Activated CD4-positive, CD25-positive, alpha-beta regulatory T cell treated with anti-CD3 and anti-CD28 coated beads, Interleukin-2, amount 50 U/mL, for 16 hours (primary cell): Measurements from ENCODE around the gene CPB2.

Experiments
- DNase-seq: peaks from one replicate; pipeline ENCODE4 v3.0.0-alpha.2; 2020; ENCODE audit warnings: low read depth, low spot score

The CPB2 gene

DNA sequence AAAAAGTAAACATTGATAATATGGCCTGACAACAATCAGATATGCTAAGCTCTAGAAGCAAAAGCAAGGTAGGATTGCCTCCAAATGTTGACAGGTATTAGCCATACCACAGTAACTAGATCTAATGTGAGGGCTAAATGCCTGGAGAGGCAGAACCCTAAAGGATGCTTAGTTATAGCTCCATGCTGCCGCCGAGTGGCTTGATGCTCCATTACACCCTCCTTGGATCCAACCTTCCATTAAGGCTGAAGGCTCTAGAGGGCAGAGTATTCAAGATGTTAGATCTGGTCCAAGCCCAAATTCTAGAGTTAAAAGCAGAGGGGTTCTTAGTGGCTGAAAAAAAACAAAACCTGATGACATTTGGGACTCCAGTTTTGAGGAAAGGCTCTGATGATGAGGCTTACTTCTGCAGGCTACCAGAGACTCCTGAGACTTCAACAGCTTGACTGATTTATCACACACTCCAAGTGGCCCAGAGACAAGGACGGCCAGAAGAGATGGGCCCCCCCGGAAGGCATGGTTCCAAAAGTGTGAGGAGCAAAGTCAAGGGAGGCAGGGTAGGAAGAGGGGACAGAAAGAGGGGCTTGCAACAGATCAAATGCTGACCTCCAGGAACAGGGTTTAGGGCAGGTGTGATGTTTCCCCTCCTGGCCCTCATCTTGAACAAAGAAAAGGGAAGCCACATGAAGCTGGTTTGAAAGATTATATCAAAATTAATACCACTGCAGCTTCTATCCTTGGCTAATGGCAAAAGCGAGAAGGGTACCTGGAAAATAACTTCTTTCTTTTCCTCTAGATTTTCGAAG lies 21.9 kb upstream of the CPB2 start:
- DNase-seq = peak; percentile 20

DNA sequence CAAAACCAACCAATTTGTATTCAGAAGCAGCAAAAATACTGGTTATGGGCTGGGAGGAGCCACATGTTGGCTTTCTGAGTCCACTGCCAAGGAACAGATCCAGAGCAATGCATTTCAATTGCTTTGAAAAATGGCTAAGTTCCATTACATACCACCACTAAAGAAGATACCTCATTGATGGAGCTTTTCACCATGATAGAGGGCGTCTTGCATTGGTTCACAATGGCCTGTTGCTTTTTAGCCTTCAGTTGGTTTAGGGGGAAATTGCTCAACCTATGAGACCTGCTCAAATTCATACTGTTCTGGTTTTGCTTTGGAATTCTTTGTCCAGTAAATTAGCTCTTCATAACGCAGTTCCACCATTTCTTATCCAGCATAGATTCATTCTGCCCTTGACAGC lies 21.2 kb upstream of the CPB2 start:
- DNase-seq = no peak

DNA sequence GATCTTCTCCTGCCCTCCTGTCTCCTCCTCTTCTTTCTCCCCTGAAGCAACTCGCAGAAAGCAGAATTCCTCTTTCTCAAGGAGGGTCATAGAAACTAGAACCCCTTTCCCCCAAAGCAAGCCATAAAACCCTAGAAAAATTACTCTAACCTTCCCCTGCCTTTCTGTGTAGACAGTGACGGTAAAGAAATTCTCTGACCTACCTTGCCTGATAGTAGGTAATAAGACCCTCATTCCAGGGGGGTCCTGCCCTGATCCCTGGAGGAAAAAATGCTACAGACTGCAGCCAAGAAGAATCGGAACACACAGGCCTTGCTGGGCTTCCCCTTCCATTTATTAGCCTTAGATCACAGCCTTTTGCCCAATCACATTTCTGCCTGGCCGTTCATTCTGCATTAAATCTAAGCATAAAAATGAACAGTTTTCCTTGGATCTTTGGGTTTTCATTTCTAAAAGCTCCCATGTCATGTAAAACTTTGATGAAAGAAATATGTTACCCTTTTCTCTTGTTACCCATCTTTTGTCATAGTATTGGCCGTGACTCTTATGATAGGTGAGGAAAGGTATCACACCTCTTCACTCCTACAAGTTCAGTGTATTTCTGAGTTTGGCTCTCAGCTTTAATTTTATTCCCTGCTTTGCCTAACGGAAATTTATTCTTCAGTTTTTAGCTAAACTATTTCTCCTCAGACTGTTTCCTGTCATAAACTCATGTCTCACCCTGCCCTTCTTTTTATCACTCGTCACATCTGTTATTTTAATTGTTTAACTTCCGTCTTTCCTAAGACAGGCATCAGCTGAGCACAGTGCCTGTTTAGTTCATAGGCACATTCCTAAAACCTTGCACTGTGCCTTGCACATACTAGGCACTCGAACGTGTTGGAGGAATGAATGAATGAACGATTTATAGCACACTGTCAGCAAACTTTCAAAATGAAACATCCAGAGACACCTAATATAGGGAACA lies 20.4 kb upstream of the CPB2 start:
- DNase-seq = no peak

DNA sequence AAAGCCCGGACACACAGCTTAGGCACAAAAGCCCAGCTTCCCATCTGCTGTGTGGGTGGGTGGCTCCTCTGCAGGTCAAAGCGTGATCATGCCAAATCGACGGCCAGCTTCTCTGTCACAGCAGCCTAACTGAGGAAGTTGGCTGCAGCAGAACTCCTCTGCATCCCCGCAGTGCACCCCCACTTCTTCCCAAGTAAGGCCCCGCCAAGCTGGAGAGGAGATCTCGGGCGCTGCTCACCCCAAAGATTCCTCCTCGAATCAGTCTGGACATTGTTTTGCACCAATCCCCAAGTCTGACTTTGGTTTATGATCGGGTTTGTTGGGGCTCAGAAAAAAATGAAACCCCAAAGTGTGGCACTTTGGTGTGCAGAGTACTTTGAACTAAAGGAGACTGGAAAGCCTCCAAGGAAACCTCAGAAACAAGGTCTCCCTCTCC lies 19.7 kb upstream of the CPB2 start:
- DNase-seq = no peak

GRCh38 chr13:46122304-46122703 lies 17.5 kb upstream of the CPB2 start:
- DNase-seq = no peak

- DNase-seq = no peak
Measured at GRCh38 chr13:46121597-46122163, 16.8 kb upstream of the CPB2 start.

GRCh38 chr13:46121033-46121432 lies 16.2 kb upstream of the CPB2 start:
- no peak for DNase-seq

DNA sequence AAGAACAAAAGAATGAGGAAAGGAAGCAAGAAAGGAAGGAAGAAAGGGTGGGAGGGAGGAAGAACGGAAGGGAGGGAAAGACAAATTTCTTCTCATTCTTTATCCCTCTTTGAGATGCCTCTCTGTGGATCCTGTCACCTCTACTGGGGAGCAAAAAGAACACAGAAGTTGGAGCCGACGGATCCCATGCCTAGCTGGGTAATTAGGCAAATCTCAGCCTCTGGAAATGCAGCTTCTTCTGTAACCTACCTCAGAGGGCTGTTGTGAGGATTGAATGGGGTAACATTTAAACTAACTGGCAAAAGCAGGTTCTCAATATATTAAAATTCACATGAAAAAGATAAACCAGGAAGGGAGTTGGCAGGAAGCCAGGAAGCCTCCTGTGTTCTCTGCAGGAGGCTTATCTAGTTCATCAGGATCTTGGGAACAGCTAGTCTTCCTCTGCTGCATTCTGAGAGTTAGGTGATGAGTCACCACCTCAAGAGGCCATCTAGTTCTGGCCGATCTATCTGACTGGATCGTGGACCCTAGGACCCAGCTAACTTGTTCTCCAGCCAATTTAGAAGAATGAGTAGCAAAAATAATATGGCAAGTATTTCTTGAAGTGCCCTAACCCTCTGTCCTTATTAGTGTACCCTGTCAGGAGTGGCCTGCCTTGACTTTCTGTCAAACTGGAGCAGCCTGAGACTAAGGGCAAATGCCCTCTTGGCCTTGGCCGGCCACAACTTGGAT lies 15.2 kb upstream of the CPB2 start:
- no peak for DNase-seq

DNA sequence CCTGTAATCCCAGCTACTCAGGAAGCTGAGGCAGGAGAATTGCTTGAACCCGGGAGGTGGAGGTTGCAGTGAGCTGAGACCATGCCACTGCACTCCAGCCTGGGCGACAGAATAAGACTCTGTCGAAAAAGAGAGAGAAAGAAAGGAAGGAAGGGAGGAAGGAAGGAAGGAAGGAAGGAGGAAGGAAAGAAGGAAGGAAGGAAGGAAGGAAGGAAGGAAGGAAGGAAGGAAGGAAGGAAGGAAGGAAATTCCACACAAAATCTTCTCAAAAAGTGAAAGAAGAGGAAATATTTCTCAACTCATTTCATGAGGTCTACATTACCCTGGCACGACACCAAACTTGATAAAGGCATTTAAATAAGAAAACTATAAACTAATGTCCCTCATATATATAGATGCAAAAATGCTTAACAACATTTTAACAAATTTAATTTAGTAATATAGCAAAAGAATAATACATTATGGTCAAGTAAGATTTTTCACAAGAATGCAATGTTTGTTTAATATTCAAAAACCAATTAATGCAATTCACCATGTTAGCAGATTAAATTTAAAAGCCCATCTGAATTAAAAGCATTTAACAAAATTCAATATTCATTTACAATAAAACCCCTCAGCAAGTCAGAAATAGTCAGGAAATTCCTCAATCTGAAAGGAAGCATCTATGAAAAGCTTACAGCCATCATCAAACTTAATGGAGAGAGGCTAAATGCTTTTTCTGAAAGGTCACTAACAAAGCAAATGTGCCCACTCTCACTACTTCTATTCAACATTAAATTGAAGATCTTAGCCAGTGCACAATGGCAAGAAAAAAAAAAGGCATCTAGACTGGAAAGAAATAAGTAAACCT lies 12.0 kb upstream of the CPB2 start:
- DNase-seq = no peak

GRCh38 chr13:46114613-46115012 lies 9.8 kb upstream of the CPB2 start:
- DNase-seq = no peak

DNA sequence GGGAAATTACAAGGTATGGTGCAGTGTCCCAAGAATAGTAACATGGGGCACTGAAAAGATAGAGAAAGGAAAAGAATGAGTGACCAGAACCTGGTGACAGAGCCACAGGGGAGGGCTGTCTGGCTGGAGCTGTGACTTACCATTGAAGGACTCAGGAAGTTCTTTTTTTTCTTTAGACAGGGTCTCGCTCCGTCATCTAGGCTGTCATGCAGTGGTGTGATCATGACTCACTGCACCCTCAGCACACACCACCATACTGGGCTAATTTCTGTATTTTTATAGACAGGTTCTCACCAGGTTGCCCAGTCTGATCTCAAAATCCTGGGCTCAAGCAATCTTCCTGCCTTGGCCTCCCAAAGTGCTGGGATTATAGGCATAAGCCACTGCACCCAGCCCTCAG lies 8.8 kb upstream of the CPB2 start:
- DNase-seq = no peak

DNA sequence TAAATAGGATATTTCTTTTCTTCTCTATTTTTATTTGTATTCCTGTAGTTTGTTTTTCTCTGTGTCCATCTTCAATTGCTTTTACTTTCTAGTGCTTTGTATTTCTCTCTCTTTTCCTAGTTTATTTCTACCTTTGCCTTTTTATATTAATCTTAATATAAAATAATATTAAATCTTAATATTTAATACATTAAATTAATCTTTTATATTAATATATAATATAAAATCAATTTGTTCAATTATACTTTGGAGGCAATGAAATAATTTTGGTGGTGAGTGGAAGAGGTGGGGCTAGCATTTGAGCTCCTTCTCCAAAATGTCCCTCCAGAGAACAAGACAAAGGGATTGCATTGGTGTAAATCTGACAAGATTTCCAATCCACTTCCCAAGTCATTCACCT lies 6.3 kb upstream of the CPB2 start:
- DNase-seq = no peak

GRCh38 chr13:46109451-46109850 lies 4.6 kb upstream of the CPB2 start:
- DNase-seq = no peak

DNA sequence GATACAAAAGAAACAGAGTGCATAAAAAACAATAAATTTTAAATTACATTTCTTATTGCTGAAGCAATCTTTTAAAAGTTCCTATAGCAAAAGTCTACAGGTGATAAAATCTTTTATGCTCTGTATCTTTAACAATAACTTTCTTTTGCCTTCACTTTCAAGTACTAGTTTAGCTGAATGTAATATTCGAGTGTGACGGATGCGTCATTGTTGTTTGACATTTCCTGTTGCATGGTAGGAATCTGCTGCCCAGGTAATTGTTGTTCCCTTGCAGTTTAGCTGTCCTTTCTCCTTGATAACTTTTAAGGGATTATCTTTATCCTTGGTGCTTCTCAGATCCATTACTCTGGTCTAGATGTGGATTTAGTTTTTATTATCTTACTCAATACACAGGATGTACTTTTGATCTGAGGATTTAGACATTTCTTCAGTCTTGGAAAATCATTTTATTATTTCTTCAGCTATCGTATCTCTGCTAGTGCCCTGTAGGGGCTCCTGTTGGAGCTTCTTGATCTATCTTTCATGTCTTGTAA lies 2.1 kb upstream of the CPB2 start:
- DNase-seq = no peak

- no peak for DNase-seq
Measured at GRCh38 chr13:46103037-46103436, 1.8 kb downstream of the CPB2 start.

- no peak for DNase-seq
Measured at GRCh38 chr13:46102255-46102605, 2.6 kb downstream of the CPB2 start.

DNA sequence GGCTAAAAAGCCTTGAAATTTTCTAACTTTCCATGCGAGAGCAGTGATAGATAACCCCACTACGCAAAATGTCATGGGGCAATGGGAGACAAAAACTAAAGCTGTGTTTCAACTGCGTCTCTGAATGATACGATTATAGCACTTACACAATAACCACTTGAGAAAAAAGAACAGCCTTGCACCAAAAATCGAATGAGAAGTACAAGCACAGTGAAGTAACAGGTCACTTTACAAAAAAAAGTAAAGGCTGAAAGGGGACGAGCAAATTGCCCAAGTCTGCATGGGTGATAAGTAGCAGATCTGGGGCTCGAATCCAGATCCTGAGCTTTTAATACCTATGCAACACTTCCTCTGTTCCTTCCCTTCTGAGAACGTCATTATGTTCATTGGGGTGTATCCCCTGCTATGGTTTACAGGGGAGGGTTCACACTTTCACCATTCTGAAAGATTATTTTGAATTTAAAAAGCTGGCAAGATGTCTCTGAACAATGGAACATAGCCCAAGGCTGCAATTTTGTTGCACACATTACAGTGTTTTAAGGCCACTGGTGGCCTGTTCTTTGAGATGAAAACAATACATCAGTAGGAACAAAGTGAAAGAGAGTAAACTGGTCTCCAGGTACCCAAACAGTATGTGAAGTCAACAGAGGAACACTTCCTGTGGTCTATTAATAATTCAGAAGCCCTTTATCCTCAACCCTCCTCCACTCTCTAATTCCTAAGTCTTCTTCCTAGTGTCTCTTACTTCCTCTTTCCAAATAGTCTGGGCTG lies 3.2 kb downstream of the CPB2 start:
- no peak for DNase-seq

DNA sequence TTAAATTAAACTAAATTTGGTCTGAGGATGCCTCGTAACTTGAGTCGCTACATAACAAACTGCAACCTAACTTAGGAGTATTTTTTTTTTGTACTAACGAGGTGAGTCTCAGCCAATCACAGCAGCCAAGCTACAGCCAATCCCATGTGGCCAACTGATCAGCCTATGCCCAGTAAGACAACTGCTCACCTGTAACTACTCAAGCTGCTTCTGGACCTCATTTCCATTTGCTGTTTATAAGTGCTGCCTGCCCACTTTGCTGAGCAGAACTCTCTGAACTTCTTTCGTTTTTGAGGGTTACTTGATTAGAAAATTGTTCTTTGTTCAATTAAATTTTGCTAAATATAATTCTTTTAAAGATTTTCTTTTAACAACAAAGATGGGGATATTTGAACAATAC lies 3.8 kb downstream of the CPB2 start:
- no peak for DNase-seq

- DNase-seq = no peak
Measured at GRCh38 chr13:46100191-46100815, 4.5 kb downstream of the CPB2 start.
